ENCODE results near the gene ATP1A2. TPM values are rescaled to one million over a fixed set of nuclear protein-coding genes. Genes with fewer than 3 reads are reported as not detected.

The ATP1A2 gene
- total and polyA plus RNA-seq, 2 of the 8 experiments (the other 6 are each of a cell fraction or from before 2014, with no cell fraction given), result 39.7 to 40.8 TPM

- FAIRE-seq, result no peak
- TF ChIP-seq MAFK (IDR thresholded peaks at IDR 0.05; ENCODE audit: low read depth, low read length), result no peak
Measured at GRCh38 chr1:160157174-160157573, 41.6 kb downstream of the ATP1A2 start.

More at GRCh38 chr1:160157174-160157573, 41.6 kb downstream of the ATP1A2 start:
- H4K20me1 ChIP-seq (replicated peaks in 1 of 2; ENCODE audit: control insufficient read depth in 1 of 2, insufficient read depth in 2 of 2, low read length in 2 of 2), result no peaks in the 10 kb centered on the region
- H2BK5ac ChIP-seq (ENCODE audit: low read depth, low read length), result no peak overlapping the region
- no peaks in the 10 kb centered on the region for H3K4me1 ChIP-seq (replicated peaks in 1 of 4; ENCODE audit: control insufficient read depth in 3 of 4, insufficient read depth in 4 of 4, low read length in 3 of 4)
- CTCF ChIA-PET (ENCODE audit: partially characterized antibody), result interaction anchor here (0.6 to 18.4 kb wide), 16 partner anchors 12 to 833 kb away, joined by 4 to 257 read pairs (median 7); partner anchors contain the start of genes CASQ1 and PEA15
- DNase-seq (ENCODE audit: low read depth in 1 of 2, low spot score in 2 of 2), result no peak
- H3K9ac ChIP-seq (replicated peaks in 1 of 4; ENCODE audit: extremely low read depth in 1 of 4, low read depth in 3 of 4, low read length in 3 of 4), result no peak overlapping the region
- H3K4ac ChIP-seq (replicated peaks; ENCODE audit: insufficient read length, low read depth, low read length), result no peak overlapping the region
- H3K4me3 ChIP-seq (ENCODE audit: extremely low read depth in 1 of 4, insufficient read depth in 2 of 4, low read depth in 3 of 4, low read length in 4 of 4), result no peak overlapping the region
- H3K79me1 ChIP-seq (ENCODE audit: low read depth, low read length), result no peaks in the 10 kb centered on the region
- no peak overlapping the region for H2BK120ac ChIP-seq (replicated peaks; ENCODE audit: low read depth, low read length)
- POLR2A ChIA-PET (ENCODE audit: partially characterized antibody), result interaction anchor here (0.7 to 1.2 kb wide), 5 partner anchors 10 to 95 kb away, joined by 3 to 5 read pairs (median 3); partner anchors contain the start of gene CASQ1
- H3K9me3 ChIP-seq (ENCODE audit: insufficient read depth in 2 of 2, low read depth in 1 of 2, low read length in 1 of 2), result no peaks in the 10 kb centered on the region
- H3K4me2 ChIP-seq (ENCODE audit: insufficient read depth in 1 of 2, low read depth in 2 of 2, low read length in 2 of 2), result no peak overlapping the region
- H3K56ac ChIP-seq (replicated peaks; ENCODE audit: insufficient read length, low read depth, low read length), result no peak overlapping the region
- WGBS, 2 experiments (ENCODE audit: extremely low coverage in 1 of 2, insufficient coverage in 1 of 2, insufficient read length in 1 of 2, insufficient replicate concordance in 2 of 2, low coverage in 1 of 2, low lambda C conversion rate in 2 of 2, missing lambda C conversion rate in 1 of 2), result 81% methylated on average over 4 of the region's 4 CpGs; no CpG with 5 or more reads in 1 of the 2 experiments
- H3K79me2 ChIP-seq (ENCODE audit: control insufficient read depth in 1 of 2, insufficient read depth in 2 of 2, low read length in 2 of 2), result no peaks in the 10 kb centered on the region
- no peak overlapping the region for H4K8ac ChIP-seq (ENCODE audit: extremely low read depth, insufficient read depth, low read length)
- no peak overlapping the region for H2BK15ac ChIP-seq (ENCODE audit: low read length)
- no peaks in the 10 kb centered on the region; a peak in 1 of 7 replicates for H3K27me3 ChIP-seq (replicated peaks in 1 of 4; ENCODE audit: control insufficient read depth in 3 of 4, extremely low read depth in 1 of 4, insufficient read depth in 3 of 4, low read length in 3 of 4)
- no peak overlapping the region for H4K5ac ChIP-seq (ENCODE audit: insufficient read length, low read depth, low read length)
- H2BK20ac ChIP-seq (ENCODE audit: low read length), result no peak overlapping the region
- no peak overlapping the region for H3K23ac ChIP-seq (ENCODE audit: insufficient read length)
- H3K27ac ChIP-seq (ENCODE audit: low read depth, low read length), result no peak overlapping the region
- H2AFZ ChIP-seq (ENCODE audit: low read length), result no peak overlapping the region
- H2AK5ac ChIP-seq (ENCODE audit: low read depth, low read length), result no peak overlapping the region
- no peak overlapping the region for H4K91ac ChIP-seq (replicated peaks; ENCODE audit: insufficient read length, low read length)
- no peak overlapping the region for H3K14ac ChIP-seq (ENCODE audit: insufficient read length)
- H2BK12ac ChIP-seq (ENCODE audit: low read depth, low read length), result no peak overlapping the region
- no peaks in the 10 kb centered on the region for H3K23me2 ChIP-seq (ENCODE audit: low read depth, low read length)
- no peak overlapping the region for H3K18ac ChIP-seq (ENCODE audit: extremely low read depth, low read length)
- no peaks in the 10 kb centered on the region for H3K36me3 ChIP-seq (ENCODE audit: control insufficient read depth in 2 of 4, insufficient read depth in 4 of 4, low read length in 3 of 4)
